Measurements from ENCODE around the gene DNLZ. TPM values are rescaled to one million over a fixed set of nuclear protein-coding genes. Genes with fewer than 3 reads are reported as not detected.

Gene DNLZ
- total and polyA plus RNA-seq, 2 donors (not counting 1 experiment from before 2014, with no cell fraction given) = 23.0 to 42.0 TPM

DNA sequence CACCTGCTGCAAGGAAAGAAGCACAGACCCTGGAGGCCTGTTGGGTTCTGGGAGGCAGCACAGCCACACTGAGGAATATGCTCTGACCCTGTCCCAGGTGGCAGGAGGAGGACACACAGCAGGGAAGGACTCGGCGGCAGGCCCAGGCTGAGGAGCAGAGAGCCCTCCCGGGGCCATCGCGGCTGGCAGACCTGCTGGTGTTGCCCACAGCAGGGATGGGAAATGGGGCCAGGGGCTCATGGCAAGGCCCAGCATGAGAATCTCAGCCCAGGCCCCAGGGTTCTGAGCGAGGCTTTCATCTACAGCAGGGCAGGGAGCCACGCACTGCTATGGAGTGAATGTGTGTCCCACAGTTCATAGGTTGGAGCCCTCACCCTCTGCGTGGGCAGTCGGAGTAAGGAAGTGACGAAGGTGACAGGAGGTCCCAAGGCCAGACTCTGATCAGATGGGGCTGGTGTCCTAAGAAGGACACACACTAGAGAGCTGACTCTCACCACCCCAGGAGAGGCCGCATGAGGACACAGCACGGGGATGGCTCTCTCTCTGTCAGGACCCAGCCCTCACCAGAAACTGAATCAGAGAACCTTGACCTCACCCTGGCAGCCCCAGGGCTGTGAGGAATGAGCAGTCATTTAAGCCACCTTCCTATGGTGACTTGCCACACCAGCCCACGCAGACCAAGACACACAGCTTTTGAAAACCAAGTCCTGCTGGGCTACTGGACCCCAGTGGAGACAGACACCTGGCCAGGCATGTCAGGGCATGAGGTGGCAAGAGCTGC, 46.5 kb downstream of the DNLZ start:
- ChIA-PET POLR2A (no interaction called here), CTCF (no interaction called here)
- Mint-ChIP-seq H3K4me3 (no peak overlapping the region), H3K9me3 (ENCODE audit: insufficient read depth) (peaks cover 3% of the 10 kb centered on the region), H3K27ac (no peak overlapping the region), H3K27me3 (peaks cover 12% of the 10 kb centered on the region), H3K4me1 (peaks cover 16% of the 10 kb centered on the region)
- WGBS (ENCODE audit: insufficient coverage) = 53% methylated on average over 13 of the region's 13 CpGs
- H3K9ac ChIP-seq (ENCODE audit: low read length) = no peak overlapping the region
- peaks cover 0 to 27% (median 10%) of the 10 kb centered on the region in 3 donors for H3K9me3 ChIP-seq (ENCODE audit: control extremely low read depth in 1 of 3, control insufficient read depth in 2 of 3, insufficient read depth in 1 of 3, low read length in 2 of 3)
- peaks cover 15 to 22% of the 10 kb centered on the region in 2 donors for H3K4me1 ChIP-seq (ENCODE audit: control insufficient read depth in 2 of 2, insufficient read depth in 2 of 2, low read length in 2 of 2)
- H3K79me2 ChIP-seq (ENCODE audit: control insufficient read depth, insufficient read depth, low read length) = no peaks in the 10 kb centered on the region
- H3K27ac ChIP-seq (ENCODE audit: low read length in 2 of 2) = no peak overlapping the region
- peaks cover 0 to 6% (median 0%) of the 10 kb centered on the region in 4 experiments for H3K27me3 ChIP-seq (replicated peaks in 1 of 4; ENCODE audit: control extremely low read depth in 1 of 4, control insufficient read depth in 3 of 4, insufficient read depth in 4 of 4, low read length in 3 of 4)
- DNase-seq (no peak), ATAC-seq (ENCODE audit: low read depth) (no peak)
- TF ChIP-seq, protein P1, sequence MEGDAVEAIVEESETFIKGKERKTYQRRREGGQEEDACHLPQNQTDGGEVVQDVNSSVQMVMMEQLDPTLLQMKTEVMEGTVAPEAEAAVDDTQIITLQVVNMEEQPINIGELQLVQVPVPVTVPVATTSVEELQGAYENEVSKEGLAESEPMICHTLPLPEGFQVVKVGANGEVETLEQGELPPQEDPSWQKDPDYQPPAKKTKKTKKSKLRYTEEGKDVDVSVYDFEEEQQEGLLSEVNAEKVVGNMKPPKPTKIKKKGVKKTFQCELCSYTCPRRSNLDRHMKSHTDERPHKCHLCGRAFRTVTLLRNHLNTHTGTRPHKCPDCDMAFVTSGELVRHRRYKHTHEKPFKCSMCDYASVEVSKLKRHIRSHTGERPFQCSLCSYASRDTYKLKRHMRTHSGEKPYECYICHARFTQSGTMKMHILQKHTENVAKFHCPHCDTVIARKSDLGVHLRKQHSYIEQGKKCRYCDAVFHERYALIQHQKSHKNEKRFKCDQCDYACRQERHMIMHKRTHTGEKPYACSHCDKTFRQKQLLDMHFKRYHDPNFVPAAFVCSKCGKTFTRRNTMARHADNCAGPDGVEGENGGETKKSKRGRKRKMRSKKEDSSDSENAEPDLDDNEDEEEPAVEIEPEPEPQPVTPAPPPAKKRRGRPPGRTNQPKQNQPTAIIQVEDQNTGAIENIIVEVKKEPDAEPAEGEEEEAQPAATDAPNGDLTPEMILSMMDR (IDR thresholded peaks at IDR 0.05) = no peak
- intact Hi-C loops (cut with micrococcal nuclease) = no loop called here
- no peaks in the 10 kb centered on the region for H4K20me1 ChIP-seq (ENCODE audit: control insufficient read depth, insufficient read depth, low read length, poor library complexity, severe bottlenecking)
- H3K4me2 ChIP-seq (replicated peaks; ENCODE audit: low read depth, low read length, poor library complexity, severe bottlenecking) = no peak overlapping the region
- H2AFZ ChIP-seq (ENCODE audit: insufficient read depth, low read depth, low read length, poor library complexity, severe bottlenecking) = no peak overlapping the region
- H3K36me3 ChIP-seq (replicated peaks in 1 of 2; ENCODE audit: control extremely low read depth in 1 of 2, control insufficient read depth in 1 of 2, extremely low read depth in 1 of 2, insufficient read depth in 2 of 2, low read length in 1 of 2) = no peaks in the 10 kb centered on the region
- no peak overlapping the region for H3K4me3 ChIP-seq (ENCODE audit: control extremely low read depth in 1 of 5, extremely low read depth in 1 of 5, insufficient read depth in 1 of 5, low read depth in 2 of 5, low read length in 4 of 5)

- peaks cover 23 to 30% of the 10 kb centered on the region in 2 donors for H3K4me1 ChIP-seq (ENCODE audit: control insufficient read depth in 2 of 2, insufficient read depth in 2 of 2, low read length in 2 of 2)
- CTCF ChIA-PET = no interaction called here
- peaks cover 0 to 9% (median under 1%) of the 10 kb centered on the region in 4 experiments for H3K27me3 ChIP-seq (replicated peaks in 1 of 4; ENCODE audit: control extremely low read depth in 1 of 4, control insufficient read depth in 3 of 4, insufficient read depth in 4 of 4, low read length in 3 of 4)
- H2AFZ ChIP-seq (ENCODE audit: insufficient read depth, low read depth, low read length, poor library complexity, severe bottlenecking) = no peak overlapping the region
- peaks cover 0 to 27% (median 10%) of the 10 kb centered on the region in 3 donors for H3K9me3 ChIP-seq (ENCODE audit: control extremely low read depth in 1 of 3, control insufficient read depth in 2 of 3, insufficient read depth in 1 of 3, low read length in 2 of 3)
- POLR2A ChIA-PET = no interaction called here
- intact Hi-C loops (cut with micrococcal nuclease) = no loop called here
- ATAC-seq (ENCODE audit: low read depth) = no peak
- H3K4me2 ChIP-seq (replicated peaks; ENCODE audit: low read depth, low read length, poor library complexity, severe bottlenecking) = no peak overlapping the region
- no peaks in the 10 kb centered on the region for H3K36me3 ChIP-seq (replicated peaks in 1 of 2; ENCODE audit: control extremely low read depth in 1 of 2, control insufficient read depth in 1 of 2, extremely low read depth in 1 of 2, insufficient read depth in 2 of 2, low read length in 1 of 2)
- no peak for TF ChIP-seq EZH2 (IDR thresholded peaks at IDR 0.05; ENCODE audit: borderline replicate concordance, insufficient read depth, low read depth, low read length, poor library complexity, severe bottlenecking)
- TF ChIP-seq, protein P1 (IDR thresholded peaks at IDR 0.05) = no peak
- 90% methylated on average over 23 of the region's 23 CpGs for WGBS (ENCODE audit: insufficient coverage)
- H3K9me3 Mint-ChIP-seq (ENCODE audit: insufficient read depth) = peaks cover 3% of the 10 kb centered on the region
- H3K4me3 ChIP-seq (ENCODE audit: control extremely low read depth in 1 of 5, extremely low read depth in 1 of 5, insufficient read depth in 1 of 5, low read depth in 2 of 5, low read length in 4 of 5) = no peak overlapping the region
- peaks cover 12% of the 10 kb centered on the region for H3K27me3 Mint-ChIP-seq
- no peak for DNase-seq
- no peak overlapping the region for H3K4me3 Mint-ChIP-seq
- H3K9ac ChIP-seq (ENCODE audit: low read length) = no peak overlapping the region
- no peak overlapping the region for H3K27ac Mint-ChIP-seq
- no peak overlapping the region for H3K27ac ChIP-seq (ENCODE audit: low read length in 2 of 2)
- H4K20me1 ChIP-seq (ENCODE audit: control insufficient read depth, insufficient read depth, low read length, poor library complexity, severe bottlenecking) = no peaks in the 10 kb centered on the region
- H3K4me1 Mint-ChIP-seq = peaks cover 18% of the 10 kb centered on the region
- H3K79me2 ChIP-seq (ENCODE audit: control insufficient read depth, insufficient read depth, low read length) = no peaks in the 10 kb centered on the region
Observed at GRCh38 chr9:136316271-136316751, 47.2 kb downstream of the DNLZ start.
